ENCODE data around the gene MAML2. TPM values are rescaled to one million over a fixed set of nuclear protein-coding genes. Genes with fewer than 3 reads are reported as not detected.

The MAML2 gene
- total RNA-seq, result 10 to 100 TPM; 20.0 to 33.7 (median 23.2) TPM

- intact Hi-C loops (cut with DNase I), result loop anchor here (2.0 to 5.0 kb wide), 6 partner anchors 106 to 506 kb away; partner anchors contain the start of gene MTMR2
- Histone ChIP-seq H3K9me3 (no peaks in the 10 kb centered on the region), H3K4me3 (peak within 1 kb of the TSS; percentile 66 to 90 (median 68)), H3K4me1 (peaks cover 38 to 47% (median 42%) of the 10 kb centered on the region in 4 donors), H3K27me3 (no peaks in the 10 kb centered on the region), H3K36me3 (no peaks in the 10 kb centered on the region), H3K27ac (replicated peaks in 1 of 4) (peak within 1 kb of the TSS; percentile 85 to 91 (median 88))
- TF ChIP-seq POLR2A (IDR thresholded peaks at IDR 0.05; ENCODE audit: low read depth) (no peak), EP300 (IDR thresholded peaks at IDR 0.05) (no peak), POLR2AphosphoS5 (IDR thresholded peaks at IDR 0.05) (peak; percentile 68 to 76), CTCF (IDR thresholded peaks at IDR 0.05) (peak in 2 of 3 experiments; percentile 92 to 94)
- DNase-seq (ENCODE audit: extremely low spot score), result peak; percentile 99
- WGBS, result 7% methylated on average over 31 of the region's 31 CpGs
Observed at GRCh38 chr11:96342961-96343711, at the start of gene MAML2. Gene MAML2 (minus strand): TSS chr11:96343195. CDS start chr11:96341895, 1,300 bp downstream.

GRCh38 chr11:96391698-96392307 is 48.8 kb upstream of the MAML2 start:
- no peak overlapping the region for H3K4me3 ChIP-seq
- no peak overlapping the region for H3K27ac ChIP-seq (replicated peaks in 1 of 4)
- no peaks in the 10 kb centered on the region for H3K27me3 ChIP-seq
- DNase-seq (ENCODE audit: extremely low spot score), result no peak
- H3K9me3 ChIP-seq, result no peaks in the 10 kb centered on the region
- H3K4me1 ChIP-seq, result peaks cover 14 to 32% (median 21%) of the 10 kb centered on the region in 4 donors
- WGBS, result 95% methylated on average over 3 of the region's 3 CpGs
- intact Hi-C loops (cut with DNase I), result loop anchor here (10.0 kb wide), 1 partner anchor 467 kb away; the partner anchor contains the start of gene MTMR2
- no peaks in the 10 kb centered on the region for H3K36me3 ChIP-seq
- TF ChIP-seq CTCF (IDR thresholded peaks at IDR 0.05), result no peak
- no peak for TF ChIP-seq EP300 (IDR thresholded peaks at IDR 0.05)
- no peak for TF ChIP-seq POLR2AphosphoS5 (IDR thresholded peaks at IDR 0.05)
- TF ChIP-seq POLR2A (IDR thresholded peaks at IDR 0.05; ENCODE audit: low read depth), result no peak

GRCh38 chr11:96390488-96390792 is 47.4 kb upstream of the MAML2 start:
- no peaks in the 10 kb centered on the region for H3K9me3 ChIP-seq
- 17% methylated on average over 6 of the region's 6 CpGs for WGBS
- TF ChIP-seq EP300 (IDR thresholded peaks at IDR 0.05) (peak; percentile 13), POLR2AphosphoS5 (IDR thresholded peaks at IDR 0.05) (no peak)
- no peaks in the 10 kb centered on the region for H3K27me3 ChIP-seq
- H3K36me3 ChIP-seq, result no peaks in the 10 kb centered on the region
- intact Hi-C loops (cut with DNase I), result loop anchor here (10.0 kb wide), 1 partner anchor 466 kb away; the partner anchor contains the start of gene MTMR2
- peak overlapping the region; percentile 87 to 90 (median 89) for H3K27ac ChIP-seq (replicated peaks in 1 of 4)
- no peak for DNase-seq (ENCODE audit: extremely low spot score)
- H3K4me1 ChIP-seq, result peaks cover 14 to 32% (median 21%) of the 10 kb centered on the region in 4 donors
- H3K4me3 ChIP-seq, result peak overlapping the region; percentile 82 to 99 (median 90)

- no peaks in the 10 kb centered on the region for H3K36me3 ChIP-seq
- no peaks in the 10 kb centered on the region for H3K27me3 ChIP-seq
- peak; percentile 98 for DNase-seq (ENCODE audit: extremely low spot score)
- no peaks in the 10 kb centered on the region for H3K9me3 ChIP-seq
- TF ChIP-seq CTCF (IDR thresholded peaks at IDR 0.05), result peak in 1 of 3 experiments; percentile 12
- TF ChIP-seq EP300 (IDR thresholded peaks at IDR 0.05), result no peak
- peak; percentile 87 for TF ChIP-seq POLR2A (IDR thresholded peaks at IDR 0.05; ENCODE audit: low read depth)
- TF ChIP-seq POLR2AphosphoS5 (IDR thresholded peaks at IDR 0.05), result peak; percentile 95 to 97
- peak within 1 kb of the TSS; percentile 87 to 90 (median 89) for H3K27ac ChIP-seq (replicated peaks in 1 of 4)
- peak within 1 kb of the TSS; percentile 82 to 99 (median 90) for H3K4me3 ChIP-seq
- intact Hi-C loops (cut with DNase I), result loop anchor here (5.0 to 10.0 kb wide), 2 partner anchors 465 to 553 kb away; partner anchors contain the start of gene MTMR2
- peaks cover 14 to 32% (median 21%) of the 10 kb centered on the region in 4 donors for H3K4me1 ChIP-seq
- 0% methylated on average over 31 of the region's 53 CpGs for WGBS
Observed at GRCh38 chr11:96389720-96390487, 46.9 kb upstream of the MAML2 start, which contains the start of the genes CCDC82 and JRKL. Gene CCDC82 (minus strand): TSS chr11:96389912. CDS start chr11:96384747, 5,165 bp downstream. Gene JRKL (plus strand): TSS chr11:96390013. CDS start chr11:96390650, 637 bp downstream.

Measured in esophagus muscularis mucosa (tissue), 4 donors.